GM19438 (cell line): ENCODE measurements around the gene MRPS25.

Source experiments
- ATAC-seq: cut with Tn5 transposase; IDR thresholded peaks from one replicate; pipeline ENCODE4 v1.9.1; 2021; ENCODE audit warnings: low read depth; ENCODE audit not compliant: unreplicated experiment

MRPS25 gene

GRCh38 chr3:15064835-15065549 is at the start of gene MRPS25:
Gene MRPS25, minus strand, starts transcription at chr3:15065315. Its CDS starts 121 bp downstream, at chr3:15065194.
- peak; percentile 96 for ATAC-seq

- ATAC-seq = no peak
Observed at GRCh38 chr3:15113884-15114283, 48.8 kb upstream of the MRPS25 start.

GRCh38 chr3:15113471-15113870 is 48.4 kb upstream of the MRPS25 start:
- no peak for ATAC-seq

- ATAC-seq = no peak
Observed at GRCh38 chr3:15112011-15112410, 46.9 kb upstream of the MRPS25 start.

- ATAC-seq = no peak
Observed at GRCh38 chr3:15110206-15110605, 45.1 kb upstream of the MRPS25 start.

GRCh38 chr3:15108869-15109268 is 43.8 kb upstream of the MRPS25 start:
- no peak for ATAC-seq

GRCh38 chr3:15108082-15108545 is 43.0 kb upstream of the MRPS25 start:
- ATAC-seq = peak; percentile 74

- ATAC-seq = no peak
Observed at GRCh38 chr3:15107075-15107947, 42.2 kb upstream of the MRPS25 start.

GRCh38 chr3:15102836-15103235 is 37.7 kb upstream of the MRPS25 start:
- no peak for ATAC-seq

- no peak for ATAC-seq
Observed at GRCh38 chr3:15102256-15102655, 37.1 kb upstream of the MRPS25 start.

GRCh38 chr3:15099364-15100098 is 34.4 kb upstream of the MRPS25 start:
- ATAC-seq = peak; percentile 24

- ATAC-seq = peak; percentile 87
Observed at GRCh38 chr3:15098503-15099363, 33.6 kb upstream of the MRPS25 start, which contains the start of gene RBSN. Gene RBSN, minus strand, starts transcription at chr3:15099148. Its CDS starts 3,028 bp downstream, at chr3:15096120.

- ATAC-seq = no peak
Observed at GRCh38 chr3:15097891-15098290, 32.8 kb upstream of the MRPS25 start.

- no peak for ATAC-seq
Observed at GRCh38 chr3:15096046-15096445, 30.9 kb upstream of the MRPS25 start.

GRCh38 chr3:15094187-15094875 is 29.2 kb upstream of the MRPS25 start:
- no peak for ATAC-seq

- no peak for ATAC-seq
Observed at GRCh38 chr3:15092686-15093085, 27.6 kb upstream of the MRPS25 start.

GRCh38 chr3:15091575-15091974 is 26.5 kb upstream of the MRPS25 start:
- ATAC-seq = no peak

- no peak for ATAC-seq
Observed at GRCh38 chr3:15089201-15089600, 24.1 kb upstream of the MRPS25 start.

GRCh38 chr3:15086699-15087098 is 21.6 kb upstream of the MRPS25 start:
- ATAC-seq = no peak
